ENCODE results near the gene HNF4A.

DNA sequence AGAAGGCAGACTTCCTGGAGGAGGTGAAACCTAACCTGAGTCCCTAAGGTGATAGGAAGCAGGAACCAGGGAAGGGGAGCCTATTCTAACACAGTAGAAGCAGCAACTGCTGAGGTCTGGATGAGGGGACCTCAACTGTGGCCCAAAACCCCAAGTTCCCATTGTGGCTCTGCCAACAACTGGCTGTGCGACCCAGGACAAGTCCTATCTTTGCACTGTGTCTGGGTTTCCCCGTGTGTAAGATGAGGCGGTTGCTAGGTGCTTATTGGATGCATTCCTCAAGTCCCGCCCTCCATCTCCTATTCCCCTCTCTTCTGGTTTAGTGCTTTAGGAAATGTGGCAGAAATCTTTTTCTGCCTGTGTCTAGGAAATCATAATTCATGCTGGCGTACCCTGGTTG lies 68.0 kb downstream of the HNF4A start:
- TF ChIP-seq, protein P1, sequence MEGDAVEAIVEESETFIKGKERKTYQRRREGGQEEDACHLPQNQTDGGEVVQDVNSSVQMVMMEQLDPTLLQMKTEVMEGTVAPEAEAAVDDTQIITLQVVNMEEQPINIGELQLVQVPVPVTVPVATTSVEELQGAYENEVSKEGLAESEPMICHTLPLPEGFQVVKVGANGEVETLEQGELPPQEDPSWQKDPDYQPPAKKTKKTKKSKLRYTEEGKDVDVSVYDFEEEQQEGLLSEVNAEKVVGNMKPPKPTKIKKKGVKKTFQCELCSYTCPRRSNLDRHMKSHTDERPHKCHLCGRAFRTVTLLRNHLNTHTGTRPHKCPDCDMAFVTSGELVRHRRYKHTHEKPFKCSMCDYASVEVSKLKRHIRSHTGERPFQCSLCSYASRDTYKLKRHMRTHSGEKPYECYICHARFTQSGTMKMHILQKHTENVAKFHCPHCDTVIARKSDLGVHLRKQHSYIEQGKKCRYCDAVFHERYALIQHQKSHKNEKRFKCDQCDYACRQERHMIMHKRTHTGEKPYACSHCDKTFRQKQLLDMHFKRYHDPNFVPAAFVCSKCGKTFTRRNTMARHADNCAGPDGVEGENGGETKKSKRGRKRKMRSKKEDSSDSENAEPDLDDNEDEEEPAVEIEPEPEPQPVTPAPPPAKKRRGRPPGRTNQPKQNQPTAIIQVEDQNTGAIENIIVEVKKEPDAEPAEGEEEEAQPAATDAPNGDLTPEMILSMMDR (IDR thresholded peaks at IDR 0.05) = no peak
- TF ChIP-seq POLR2A (IDR thresholded peaks at IDR 0.05) = no peak
